NCI-H2227 (cell line): Measurements from ENCODE around the gene NFAT5.

ENCODE experiments used
- DNase-seq: peaks from one replicate; lab custom pipeline; 2025; ENCODE audit not compliant: unreplicated experiment; lab: John Stamatoyannopoulos, UW

NFAT5 gene

DNA sequence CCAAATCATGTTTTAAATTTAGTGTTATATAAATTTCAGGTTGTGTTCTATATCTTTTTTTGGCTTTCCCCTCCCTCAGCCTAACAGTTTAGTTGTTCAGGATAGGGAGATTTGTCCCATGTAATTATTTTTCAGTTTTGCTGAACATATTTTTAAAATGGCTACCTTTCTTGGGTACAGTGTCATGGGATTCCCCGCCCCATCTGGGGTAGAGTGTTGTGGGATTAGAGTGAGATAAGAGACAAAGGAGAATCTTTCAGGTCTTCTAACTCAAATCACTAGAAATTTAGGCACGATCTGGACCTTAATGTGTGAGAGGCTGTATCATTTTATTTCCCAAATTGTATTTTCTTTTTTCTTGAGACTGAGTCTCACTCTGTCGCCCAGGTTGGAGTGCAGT lies 24.8 kb downstream of the NFAT5 start:
- no peak for DNase-seq

- no peak for DNase-seq
Measured at GRCh38 chr16:69593751-69594255, 28.0 kb downstream of the NFAT5 start.

DNA sequence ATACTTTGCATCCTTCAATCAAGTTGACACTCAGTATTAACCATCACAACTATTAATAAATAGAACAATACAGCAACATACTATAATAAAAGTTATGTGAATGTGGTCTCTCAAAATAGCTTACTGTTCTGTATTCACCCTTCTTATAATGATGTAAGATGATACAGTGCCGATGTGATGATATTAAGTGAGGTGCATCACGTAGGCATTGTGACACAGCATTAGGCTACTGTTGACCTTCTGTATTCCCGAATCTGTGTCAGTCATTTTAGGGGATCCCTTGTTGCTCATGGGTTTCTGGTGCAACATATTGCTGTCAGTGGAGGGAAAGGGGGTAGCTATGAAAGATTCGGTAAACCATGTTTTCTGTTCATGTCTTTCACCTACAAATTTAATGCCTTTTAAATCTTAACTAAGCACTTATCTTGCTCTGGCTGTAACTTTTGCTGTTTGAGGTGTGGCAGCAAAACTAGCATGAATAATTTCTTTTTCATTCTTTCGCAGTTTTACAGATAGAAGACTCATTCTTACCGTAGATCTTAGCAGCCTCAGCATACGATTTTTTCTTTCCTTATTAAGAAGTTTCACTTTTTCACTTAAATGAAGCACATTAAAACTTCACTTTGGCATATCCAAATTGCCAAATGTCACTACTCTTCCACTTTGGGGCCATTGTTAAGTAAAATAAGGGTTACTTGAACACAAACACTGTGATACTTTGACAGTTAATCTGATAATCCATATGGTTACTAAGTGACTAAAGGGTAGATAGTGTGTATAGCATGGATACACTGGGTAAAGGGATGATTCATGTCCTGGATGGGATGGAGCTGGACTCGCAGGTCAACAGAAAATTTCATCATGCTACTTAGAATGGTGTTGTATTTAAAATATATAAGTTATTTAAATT lies 29.6 kb downstream of the NFAT5 start:
- DNase-seq, result no peak

GRCh38 chr16:69596801-69597200 lies 31.0 kb downstream of the NFAT5 start:
- DNase-seq, result no peak

GRCh38 chr16:69598045-69598444 lies 32.3 kb downstream of the NFAT5 start:
- DNase-seq, result no peak

- DNase-seq, result no peak
Measured at GRCh38 chr16:69599731-69600130, 34.0 kb downstream of the NFAT5 start.

GRCh38 chr16:69600202-69600601 lies 34.4 kb downstream of the NFAT5 start:
- no peak for DNase-seq

DNA sequence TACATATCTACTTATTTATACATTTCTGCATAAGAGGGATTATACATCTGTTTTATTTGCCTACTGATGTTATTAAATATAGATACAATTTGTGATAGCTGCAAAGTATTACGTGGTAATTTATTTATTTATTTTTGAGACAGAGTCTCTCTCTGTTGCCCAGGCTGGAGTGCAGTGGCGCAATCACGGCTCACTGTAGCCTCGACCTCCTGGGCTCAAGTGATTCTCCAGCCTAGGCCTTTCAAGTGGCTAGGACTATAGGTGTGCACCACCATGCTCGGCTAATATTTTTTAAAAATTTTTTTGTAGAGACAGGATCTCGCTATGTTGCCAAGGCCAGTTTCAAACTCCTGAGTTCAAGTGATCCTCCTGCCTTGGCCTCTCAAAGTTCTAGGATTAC lies 35.5 kb downstream of the NFAT5 start:
- no peak for DNase-seq

GRCh38 chr16:69606985-69607384 lies 41.2 kb downstream of the NFAT5 start:
- DNase-seq, result no peak

- DNase-seq, result no peak
Measured at GRCh38 chr16:69607674-69608073, 41.9 kb downstream of the NFAT5 start.

DNA sequence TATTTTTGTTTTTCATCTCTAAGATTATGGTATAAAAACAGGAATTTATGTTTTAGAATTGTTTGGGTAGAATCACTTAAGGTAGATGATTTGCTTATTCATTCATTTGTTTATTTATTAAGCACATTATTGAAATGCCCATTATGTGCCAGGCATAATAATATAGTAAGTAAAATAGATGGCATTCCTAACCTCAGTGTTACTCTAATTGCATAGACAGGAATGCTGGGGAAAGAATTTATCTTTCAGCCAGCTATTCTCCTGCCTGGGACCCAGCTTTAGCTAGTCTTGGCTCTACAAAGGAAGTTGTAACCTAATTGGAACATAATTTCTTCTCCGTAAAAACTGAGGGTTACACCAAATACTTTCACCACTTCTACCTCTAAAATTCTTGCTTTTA lies 44.6 kb downstream of the NFAT5 start:
- no peak for DNase-seq

- DNase-seq, result no peak
Measured at GRCh38 chr16:69611103-69611640, 45.4 kb downstream of the NFAT5 start.

GRCh38 chr16:69613378-69614154 lies 47.8 kb downstream of the NFAT5 start:
- DNase-seq, result no peak

DNA sequence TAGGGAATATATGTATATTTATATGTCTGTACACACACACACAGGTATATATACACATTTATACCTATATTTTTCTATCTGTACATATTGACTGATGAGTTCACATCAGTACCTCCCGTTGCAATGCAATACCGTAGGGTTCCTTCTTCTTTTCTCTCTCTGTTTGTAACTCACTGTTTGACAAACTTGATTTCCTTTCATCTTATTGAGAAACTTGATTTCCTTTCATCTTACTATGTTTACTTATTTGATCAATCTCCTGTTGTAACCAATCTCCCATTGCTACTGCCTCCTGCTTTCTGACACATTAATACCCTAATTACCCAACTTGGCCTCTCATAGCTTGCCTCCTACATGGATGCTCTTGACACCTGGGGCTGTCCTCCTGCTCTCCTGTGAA lies 49.8 kb downstream of the NFAT5 start:
- no peak for DNase-seq

- DNase-seq, result no peak
Measured at GRCh38 chr16:69616082-69616481, 50.3 kb downstream of the NFAT5 start.

GRCh38 chr16:69618307-69618706 lies 52.5 kb downstream of the NFAT5 start:
- DNase-seq, result no peak

- no peak for DNase-seq
Measured at GRCh38 chr16:69618721-69619120, 53.0 kb downstream of the NFAT5 start.

GRCh38 chr16:69619514-69619913 lies 53.7 kb downstream of the NFAT5 start:
- no peak for DNase-seq

DNA sequence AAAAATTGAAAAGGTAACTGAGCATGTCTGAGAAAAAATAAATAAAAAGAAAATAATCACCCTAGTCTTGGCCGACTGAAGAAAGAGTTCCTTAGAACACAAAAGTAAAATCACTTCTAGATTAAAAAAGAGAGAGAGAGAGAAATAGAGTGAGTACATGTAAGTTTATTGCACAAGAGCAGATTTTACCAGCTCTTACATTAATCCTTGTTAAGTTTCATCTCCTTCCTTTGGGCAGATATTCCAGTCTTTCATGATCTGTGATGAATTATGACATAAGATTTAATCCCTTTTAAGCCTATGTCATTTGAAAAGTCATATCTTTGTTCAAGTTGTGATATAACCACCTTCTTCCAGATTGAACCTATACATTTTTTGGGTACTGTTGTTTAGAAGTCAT lies 54.8 kb downstream of the NFAT5 start:
- DNase-seq, result no peak

DNA sequence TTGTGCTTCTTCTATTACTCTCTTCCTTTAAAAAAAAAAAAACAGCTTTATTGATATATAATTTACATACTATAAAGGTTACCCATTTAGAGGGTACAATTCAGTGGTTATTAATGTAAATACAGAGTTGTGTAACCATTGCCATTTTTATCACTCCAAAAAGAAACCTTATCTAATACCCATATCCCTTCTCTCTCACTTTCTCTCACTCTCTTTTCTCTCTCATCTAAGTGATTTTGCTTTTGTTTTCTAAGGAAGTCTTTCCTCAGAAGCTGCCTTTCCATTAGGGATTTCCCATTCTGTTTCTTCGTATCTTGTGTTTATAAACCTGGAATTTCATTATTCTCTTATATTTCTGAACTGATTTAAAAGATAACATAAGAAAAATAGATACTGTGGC lies 55.5 kb downstream of the NFAT5 start:
- DNase-seq, result no peak

- DNase-seq, result no peak
Measured at GRCh38 chr16:69626256-69626655, 60.5 kb downstream of the NFAT5 start.

DNA sequence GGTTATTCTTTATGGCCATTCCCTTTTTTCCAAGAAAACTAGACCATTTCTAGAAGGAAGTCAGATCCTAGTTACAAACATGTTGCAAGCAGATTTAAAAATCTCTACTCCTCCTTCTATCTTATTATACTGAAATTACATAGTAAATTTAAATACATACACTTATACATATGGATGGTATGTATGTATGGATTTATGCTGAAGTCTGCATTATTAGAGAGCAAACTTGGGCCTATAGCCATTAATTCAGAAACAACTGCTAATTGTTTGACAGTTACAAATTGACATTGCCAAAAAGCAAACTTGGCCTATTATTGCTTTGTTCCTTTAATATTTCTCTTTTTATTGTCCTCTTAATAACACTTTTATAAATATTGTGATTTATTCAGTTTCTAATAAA lies 67.1 kb downstream of the NFAT5 start:
- DNase-seq, result no peak
